B cell (primary cell): ENCODE data around the gene CYP2U1. TPM values are rescaled to one million over a fixed set of nuclear protein-coding genes. Genes with fewer than 3 reads are reported as not detected.

ENCODE experiments used
- ATAC-seq: fragments of 200-7000 bp; cut with Tn5 transposase; one replicate; pipeline ENCODE4 v1.10.0; 2021; ENCODE audit warnings: low read depth, mild to moderate bottlenecking, moderate number of reproducible peaks, moderate library complexity
- CTCF ChIA-PET: fragments of 350-600 bp; sonication (Branson Sonifier 250); formaldehyde crosslinking; loops from one replicate; lab custom pipeline; 2021; ENCODE audit warnings: antibody characterized with exemption, inconsistent platforms; lab: Charles Lee
- POLR2A ChIA-PET: fragments of 350-600 bp; sonication (Branson Sonifier 250); formaldehyde crosslinking; loops from one replicate; lab custom pipeline; 2021; ENCODE audit warnings: antibody characterized with exemption; lab: Charles Lee
- DNase-seq: peaks from one replicate; pipeline ENCODE4 v3.0.0; 2013
- H2AFZ ChIP-seq: 2 replicates; pipeline ENCODE4 v1.6.1; 2012; ENCODE audit warnings: mild to moderate bottlenecking, low read depth, low read length; ENCODE audit not compliant: insufficient read depth, poor library complexity, severe bottlenecking
- H3K27ac ChIP-seq, 2 donors: 1 replicate in 1 of 2; 2 replicates in 1 of 2; pipeline ENCODE4 v1.5.1; 2012 to 2013; ENCODE audit warnings: low read length in 2 of 2, mild to moderate bottlenecking in 2 of 2, moderate library complexity in 1 of 2
- H3K27me3 ChIP-seq, 4 experiments: fragments of 200-600 bp in 1 of 4; sonication (generic) in 1 of 4; replicated peaks in 1 of 4; 1 replicate in 2 of 4; 2 replicates in 2 of 4; pipeline versions ENCODE4 v1.6.1 to v1.7.0; 2013 to 2016; ENCODE audit warnings: low read length in 3 of 4, mild to moderate bottlenecking in 2 of 4, mixed read lengths in 1 of 4, moderate library complexity in 1 of 4; ENCODE audit not compliant: insufficient read depth in 4 of 4, control insufficient read depth in 3 of 4; ENCODE audit errors: control extremely low read depth in 1 of 4
- H3K36me3 ChIP-seq, 2 experiments: replicated peaks in 1 of 2; 1 replicate in 1 of 2; 2 replicates in 1 of 2; pipeline versions ENCODE4 v1.6.1 to v1.7.1; 2013; ENCODE audit warnings: low read length in 1 of 2; ENCODE audit not compliant: insufficient read depth in 2 of 2, control insufficient read depth in 1 of 2; ENCODE audit errors: control extremely low read depth in 1 of 2, extremely low read depth in 1 of 2
- H3K4me1 ChIP-seq, 2 donors: fragments of 200-600 bp in 1 of 2; sonication (generic) in 1 of 2; 1 replicate in 1 of 2; 2 replicates in 1 of 2; pipeline versions ENCODE4 v1.5.1 to v1.6.1; 2013 to 2017; ENCODE audit warnings: low read length in 2 of 2; ENCODE audit not compliant: control insufficient read depth in 2 of 2, insufficient read depth in 2 of 2
- H3K4me2 ChIP-seq: replicated peaks from 2 replicates; pipeline ENCODE3; 2012; ENCODE audit warnings: mild to moderate bottlenecking, low read depth, low read length; ENCODE audit not compliant: poor library complexity, severe bottlenecking
- H3K4me3 ChIP-seq, 5 experiments: fragments of 200-600 bp in 1 of 5; sonication (generic) in 1 of 5; 1 replicate in 3 of 5; 2 replicates in 2 of 5; pipeline versions ENCODE4 v1.5.1 to v1.7.0; 2011 to 2016; ENCODE audit warnings: low read length in 4 of 5, mild to moderate bottlenecking in 4 of 5, low read depth in 2 of 5, control low read depth in 1 of 5, moderate library complexity in 1 of 5; ENCODE audit not compliant: insufficient read depth in 1 of 5; ENCODE audit errors: control extremely low read depth in 1 of 5, extremely low read depth in 1 of 5
- H3K79me2 ChIP-seq: fragments of 200-600 bp; sonication (generic); one replicate; pipeline ENCODE4 v1.6.0; 2016; ENCODE audit warnings: low read length; ENCODE audit not compliant: control insufficient read depth, insufficient read depth
- H3K9ac ChIP-seq: fragments of 200-600 bp; sonication (generic); 2 replicates; pipeline ENCODE4 v1.6.1; 2017; ENCODE audit warnings: mild to moderate bottlenecking, low read length, moderate library complexity
- H3K9me3 ChIP-seq, 3 donors: one replicate each; pipeline versions ENCODE4 v1.6.1 to v1.7.1; 2013; ENCODE audit warnings: low read length in 2 of 3; ENCODE audit not compliant: control insufficient read depth in 2 of 3, insufficient read depth in 1 of 3; ENCODE audit errors: control extremely low read depth in 1 of 3
- H4K20me1 ChIP-seq: 2 replicates; pipeline ENCODE4 v1.6.0; 2012; ENCODE audit warnings: mild to moderate bottlenecking, low read length; ENCODE audit not compliant: insufficient read depth, control insufficient read depth, poor library complexity, severe bottlenecking
- H3K27ac Mint-ChIP-seq: one replicate; pipeline ENCODE4 v1.8.0; 2021; ENCODE audit warnings: mixed read lengths
- H3K27me3 Mint-ChIP-seq: one replicate; pipeline ENCODE4 v1.8.0; 2021; ENCODE audit warnings: mixed read lengths
- H3K4me1 Mint-ChIP-seq: one replicate; pipeline ENCODE4 v1.8.0; 2021; ENCODE audit warnings: mixed read lengths
- H3K4me3 Mint-ChIP-seq: one replicate; pipeline ENCODE4 v1.8.0; 2021; ENCODE audit warnings: mixed read lengths
- H3K9me3 Mint-ChIP-seq: one replicate; pipeline ENCODE4 v1.8.0; 2022; ENCODE audit warnings: mixed read lengths; ENCODE audit not compliant: insufficient read depth
- EZH2 ChIP-seq: IDR thresholded peaks from 2 replicates; pipeline ENCODE4 v1.6.1; 2012; ENCODE audit warnings: borderline replicate concordance, low read depth, mild to moderate bottlenecking, moderate library complexity, low read length; ENCODE audit not compliant: insufficient read depth, poor library complexity, severe bottlenecking
- WGBS: methylation state at CpG from one replicate; pipeline ENCODE4 v1.1.5; 2013; ENCODE audit warnings: missing lambda C conversion rate; ENCODE audit not compliant: insufficient coverage; 5-methylcytosine and 5-hydroxymethylcytosine counted together
- intact Hi-C: fragments of 100-400 bp; cut with micrococcal nuclease; formaldehyde crosslinking; loops from one replicate; pipeline ENCODE4 v1.10.0; 2022
- polyA minus RNA-seq: library from RNA; depleted of rRNA, polyadenylated mRNA; stranded (reverse); fragments of >200 nt; gene quantifications from 2 replicates; pipeline ENCODE4 v1.2.3, GENCODE V29; 2012
- polyA plus RNA-seq: library from polyadenylated mRNA; depleted of rRNA; stranded (reverse); fragments of >200 nt; gene quantifications from 2 replicates; pipeline ENCODE4 v1.2.3, GENCODE V29; 2012
- total RNA-seq, 2 donors: library from RNA; stranded (reverse); fragments of 120-200 nt in 1 of 2; gene quantifications; 1 replicate in 1 of 2; 2 replicates in 1 of 2; pipeline versions ENCODE4 v1.2.3 to v1.2.4, GENCODE V29; 2013 to 2022
- TF ChIP-seq, protein P1 (sequence below): fragments of 200-600 bp; IDR thresholded peaks from one replicate; pipeline ENCODE4 v1.8.0; 2022; ENCODE audit warnings: antibody characterized with exemption, mild to moderate bottlenecking

CYP2U1 gene
- 16.3 and 17.6 TPM in 2 replicates for total RNA-seq
- 20.4 TPM for total RNA-seq (2013)
- polyA plus RNA-seq: 6.1 and 7.4 TPM in 2 replicates
- 11.7 and 12.9 TPM in 2 replicates for polyA minus RNA-seq

DNA sequence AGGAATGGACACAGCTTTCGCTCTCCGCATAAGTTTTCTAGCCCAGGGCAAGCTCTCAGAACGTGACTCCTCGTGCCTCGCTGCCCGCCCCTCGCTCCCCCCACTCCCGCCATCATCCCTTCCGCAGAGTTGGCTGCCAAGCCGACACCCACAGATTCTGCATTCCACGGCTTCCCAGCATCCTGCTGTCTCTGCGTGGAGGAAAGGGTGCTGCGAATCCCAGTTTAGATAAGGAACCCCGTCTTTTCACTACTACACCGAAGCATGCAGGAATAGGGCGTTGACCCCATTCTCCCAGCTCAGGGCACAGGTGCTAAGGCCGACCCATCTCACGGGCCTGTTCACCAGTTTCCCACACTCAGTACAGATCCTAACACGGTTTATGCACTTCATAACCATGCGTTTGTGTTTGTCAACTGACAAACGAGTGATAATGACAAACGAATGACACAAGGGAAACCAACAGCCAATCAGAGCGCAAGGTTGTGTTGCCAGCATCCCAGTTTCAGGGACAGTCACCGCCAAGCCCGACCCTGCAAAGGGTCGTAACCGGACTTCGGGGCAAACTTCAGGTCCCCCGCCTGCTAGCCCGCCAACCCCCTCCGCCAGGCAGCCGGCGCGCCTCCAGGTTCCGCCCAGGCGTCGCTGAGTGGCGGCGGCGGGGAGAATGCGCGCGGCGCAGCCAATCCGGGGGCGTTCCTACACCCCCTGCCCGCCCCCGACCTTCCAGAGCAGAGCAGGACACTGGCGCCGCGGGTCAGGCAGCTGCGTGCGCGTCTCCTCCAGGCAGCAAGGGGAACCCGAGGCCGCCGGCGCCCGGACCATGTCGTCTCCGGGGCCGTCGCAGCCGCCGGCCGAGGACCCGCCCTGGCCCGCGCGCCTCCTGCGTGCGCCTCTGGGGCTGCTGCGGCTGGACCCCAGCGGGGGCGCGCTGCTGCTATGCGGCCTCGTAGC lies at the start of gene CYP2U1:
CYP2U1 (plus strand) TSS at position 729 of the 954 bp plus-strand sequence; CDS start at position 824, 95 bp downstream.
- no peaks in the 10 kb centered on the region for H3K36me3 ChIP-seq
- peaks cover 11 to 21% of the 10 kb centered on the region in 2 donors for H3K4me1 ChIP-seq
- H3K4me3 ChIP-seq: peak within 1 kb of the TSS; percentile 27 to 97 (median 80)
- peak within 1 kb of the TSS; percentile 84 for H3K9ac ChIP-seq
- no peaks in the 10 kb centered on the region for H3K9me3 ChIP-seq
- ATAC-seq (peak; percentile 95), DNase-seq (peak; percentile 87)
- intact Hi-C loops: loop anchor here (1.0 to 5.0 kb wide), 5 partner anchors 18 to 1614 kb away; partner anchors contain the start of genes AIMP1, HADH, PAPSS1 and RPL34
- 5% methylated on average over 78 of the region's 78 CpGs for WGBS
- no peaks in the 10 kb centered on the region for H3K79me2 ChIP-seq
- CTCF ChIA-PET: interaction anchor here (0.8 to 2.3 kb wide), 7 partner anchors 15 to 211 kb away, joined by 3 to 6 read pairs (median 3); partner anchors contain the start of gene PAPSS1
- POLR2A ChIA-PET: interaction anchor here (1.0 kb wide), 2 partner anchors 59 to 719 kb away, joined by 4 to 5 read pairs; partner anchors contain the start of genes HADH and OSTC
- peak within 1 kb of the TSS; percentile 72 to 75 for H3K27ac ChIP-seq
- peak within 1 kb of the TSS; percentile 93 for H2AFZ ChIP-seq
- H3K4me3 Mint-ChIP-seq: peak within 1 kb of the TSS; percentile 98
- H3K27me3 ChIP-seq: no peaks in the 10 kb centered on the region
- H3K27ac Mint-ChIP-seq: peak within 1 kb of the TSS; percentile 96
- H4K20me1 ChIP-seq: no peaks in the 10 kb centered on the region
- H3K27me3 Mint-ChIP-seq: no peaks in the 10 kb centered on the region
- TF ChIP-seq EZH2: no peak
- TF ChIP-seq, protein P1, sequence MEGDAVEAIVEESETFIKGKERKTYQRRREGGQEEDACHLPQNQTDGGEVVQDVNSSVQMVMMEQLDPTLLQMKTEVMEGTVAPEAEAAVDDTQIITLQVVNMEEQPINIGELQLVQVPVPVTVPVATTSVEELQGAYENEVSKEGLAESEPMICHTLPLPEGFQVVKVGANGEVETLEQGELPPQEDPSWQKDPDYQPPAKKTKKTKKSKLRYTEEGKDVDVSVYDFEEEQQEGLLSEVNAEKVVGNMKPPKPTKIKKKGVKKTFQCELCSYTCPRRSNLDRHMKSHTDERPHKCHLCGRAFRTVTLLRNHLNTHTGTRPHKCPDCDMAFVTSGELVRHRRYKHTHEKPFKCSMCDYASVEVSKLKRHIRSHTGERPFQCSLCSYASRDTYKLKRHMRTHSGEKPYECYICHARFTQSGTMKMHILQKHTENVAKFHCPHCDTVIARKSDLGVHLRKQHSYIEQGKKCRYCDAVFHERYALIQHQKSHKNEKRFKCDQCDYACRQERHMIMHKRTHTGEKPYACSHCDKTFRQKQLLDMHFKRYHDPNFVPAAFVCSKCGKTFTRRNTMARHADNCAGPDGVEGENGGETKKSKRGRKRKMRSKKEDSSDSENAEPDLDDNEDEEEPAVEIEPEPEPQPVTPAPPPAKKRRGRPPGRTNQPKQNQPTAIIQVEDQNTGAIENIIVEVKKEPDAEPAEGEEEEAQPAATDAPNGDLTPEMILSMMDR: no peak
- peak within 1 kb of the TSS; percentile 95 for H3K4me2 ChIP-seq
- H3K9me3 Mint-ChIP-seq: no peaks in the 10 kb centered on the region
- H3K4me1 Mint-ChIP-seq: peaks cover 44% of the 10 kb centered on the region
